Choroid plexus epithelial cell (primary cell): ENCODE results near the gene CEP350.

Experiments used
- DNase-seq: peaks from one replicate; pipeline ENCODE4 v3.0.0-alpha.2; 2010; ENCODE audit warnings: low read depth
- H3K4me3 ChIP-seq: 2 replicates; pipeline ENCODE4 v1.5.1; 2011; ENCODE audit warnings: low read depth, mild to moderate bottlenecking, control low read depth, low read length, moderate library complexity
- TF ChIP-seq, protein P1 (sequence below): conservative IDR thresholded peaks from 2 replicates; pipeline ENCODE4 v1.5.1; 2011; ENCODE audit warnings: low read depth, mild to moderate bottlenecking, control low read depth, inconsistent platforms, low read length, moderate library complexity

CEP350 gene

GRCh38 chr1:180061019-180061418 lies 106.4 kb downstream of the CEP350 start:
- no peak for DNase-seq
- no peak overlapping the region for H3K4me3 ChIP-seq

DNA sequence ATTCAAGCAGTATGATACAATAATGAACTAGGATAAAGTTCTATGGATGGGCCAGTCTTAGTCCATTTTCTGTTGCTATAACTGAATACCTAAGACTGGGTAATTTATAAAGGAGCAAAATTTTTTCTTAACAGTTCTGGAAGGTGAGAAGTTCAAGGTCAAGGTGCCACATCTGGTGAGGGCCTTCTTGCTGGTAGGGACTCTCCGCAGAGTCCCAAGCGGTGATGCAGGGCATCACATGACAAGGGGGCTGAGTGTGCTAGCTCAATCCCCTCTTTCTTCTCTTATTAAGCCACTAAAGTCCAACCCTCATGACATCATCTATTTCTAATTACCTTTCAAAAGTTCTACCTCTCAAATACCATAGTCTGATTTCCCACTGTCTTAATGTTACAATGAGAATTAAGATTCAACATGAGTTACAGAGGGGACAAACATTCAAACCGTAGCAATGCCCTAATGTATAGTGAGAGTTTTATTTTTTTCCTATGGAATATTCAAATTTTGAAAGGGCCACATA lies 107.9 kb downstream of the CEP350 start:
- TF ChIP-seq, protein P1, sequence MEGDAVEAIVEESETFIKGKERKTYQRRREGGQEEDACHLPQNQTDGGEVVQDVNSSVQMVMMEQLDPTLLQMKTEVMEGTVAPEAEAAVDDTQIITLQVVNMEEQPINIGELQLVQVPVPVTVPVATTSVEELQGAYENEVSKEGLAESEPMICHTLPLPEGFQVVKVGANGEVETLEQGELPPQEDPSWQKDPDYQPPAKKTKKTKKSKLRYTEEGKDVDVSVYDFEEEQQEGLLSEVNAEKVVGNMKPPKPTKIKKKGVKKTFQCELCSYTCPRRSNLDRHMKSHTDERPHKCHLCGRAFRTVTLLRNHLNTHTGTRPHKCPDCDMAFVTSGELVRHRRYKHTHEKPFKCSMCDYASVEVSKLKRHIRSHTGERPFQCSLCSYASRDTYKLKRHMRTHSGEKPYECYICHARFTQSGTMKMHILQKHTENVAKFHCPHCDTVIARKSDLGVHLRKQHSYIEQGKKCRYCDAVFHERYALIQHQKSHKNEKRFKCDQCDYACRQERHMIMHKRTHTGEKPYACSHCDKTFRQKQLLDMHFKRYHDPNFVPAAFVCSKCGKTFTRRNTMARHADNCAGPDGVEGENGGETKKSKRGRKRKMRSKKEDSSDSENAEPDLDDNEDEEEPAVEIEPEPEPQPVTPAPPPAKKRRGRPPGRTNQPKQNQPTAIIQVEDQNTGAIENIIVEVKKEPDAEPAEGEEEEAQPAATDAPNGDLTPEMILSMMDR = no peak
- DNase-seq = no peak
- H3K4me3 ChIP-seq = no peak overlapping the region

More at GRCh38 chr1:180061019-180061418, 106.4 kb downstream of the CEP350 start:
- TF ChIP-seq, protein P1 = no peak

DNA sequence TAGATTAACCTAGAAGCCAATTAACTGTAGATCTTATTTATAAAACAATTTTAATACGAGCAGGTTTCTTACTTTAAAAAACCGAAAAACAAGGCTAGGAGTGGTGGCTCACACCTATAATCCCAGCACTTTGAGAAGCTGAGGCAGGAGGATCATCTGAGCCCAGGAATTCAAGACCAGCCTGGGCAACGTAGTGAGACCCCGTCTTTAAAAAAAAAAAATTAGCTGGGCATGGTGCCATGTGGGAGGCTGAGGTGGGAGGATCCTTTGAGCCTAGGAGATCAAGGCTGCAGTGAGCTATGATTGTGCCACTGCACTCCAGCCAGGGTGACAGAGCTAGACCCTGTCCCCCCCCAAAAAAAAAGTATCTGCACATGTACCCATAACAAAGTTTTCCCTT lies 110.8 kb downstream of the CEP350 start:
- TF ChIP-seq, protein P1 = no peak
- DNase-seq = no peak
- no peak overlapping the region for H3K4me3 ChIP-seq

GRCh38 chr1:180066150-180066549 lies 111.5 kb downstream of the CEP350 start:
- TF ChIP-seq, protein P1 = no peak
- DNase-seq = no peak
- no peak overlapping the region for H3K4me3 ChIP-seq

DNA sequence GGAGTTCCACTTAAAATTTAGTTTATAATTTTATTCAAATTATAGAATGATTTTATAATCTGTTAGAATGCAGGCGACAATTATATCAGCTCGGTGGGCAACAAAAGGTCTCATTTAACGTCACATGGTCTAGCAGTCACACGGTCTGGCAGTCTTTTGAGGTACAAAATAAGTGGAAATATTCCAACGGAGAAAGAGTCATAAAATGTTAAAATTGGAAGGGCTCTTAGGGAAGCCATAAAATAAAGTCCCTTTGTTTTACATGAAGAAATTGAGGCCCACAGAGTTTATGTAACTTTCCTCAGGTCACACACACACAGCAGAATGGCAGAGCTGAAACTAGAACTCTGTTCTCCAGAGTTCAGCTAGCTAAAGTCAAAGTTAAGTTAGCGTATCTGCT lies 115.7 kb downstream of the CEP350 start:
- TF ChIP-seq, protein P1 = no peak
- no peak for DNase-seq
- no peak overlapping the region for H3K4me3 ChIP-seq

DNA sequence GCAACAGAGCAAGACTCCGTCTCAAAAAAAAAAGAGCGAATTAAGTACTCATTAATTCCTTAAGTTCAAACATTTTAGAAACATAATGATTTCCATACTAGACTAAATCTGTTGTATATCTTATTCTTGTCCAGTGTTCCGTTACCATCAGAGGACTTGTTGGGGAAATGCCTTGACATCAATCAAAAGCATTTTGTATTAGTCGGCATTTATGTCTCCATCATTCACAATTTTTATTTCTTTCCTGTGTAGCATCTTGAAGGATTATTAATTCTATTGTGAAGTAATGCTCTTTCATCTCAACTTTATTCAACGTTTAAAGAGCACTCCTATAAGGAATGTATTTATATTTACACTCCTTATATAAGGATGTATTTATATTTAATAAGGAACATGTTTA lies 117.1 kb downstream of the CEP350 start:
- H3K4me3 ChIP-seq = no peak overlapping the region
- TF ChIP-seq, protein P1 = no peak
- DNase-seq = no peak

GRCh38 chr1:180080439-180080838 lies 125.8 kb downstream of the CEP350 start:
- no peak overlapping the region for H3K4me3 ChIP-seq
- no peak for DNase-seq
- TF ChIP-seq, protein P1 = no peak
